Hepatocyte (in vitro differentiated cells): ENCODE data around the gene CBR1.

ENCODE experiments used
- CTCF ChIP-seq: fragments of 200-600 bp; sonication (generic); IDR thresholded peaks from 2 replicates; pipeline ENCODE4 v1.5.1; 2016; ENCODE audit warnings: antibody characterized with exemption, mild to moderate bottlenecking; ENCODE audit not compliant: poor library complexity
- EZH2phosphoT487 ChIP-seq: fragments of 200-600 bp; sonication (generic); IDR thresholded peaks from one replicate; pipeline ENCODE4 v1.6.1; 2018; ENCODE audit warnings: antibody characterized with exemption, mild to moderate bottlenecking, low read depth, moderate library complexity; ENCODE audit not compliant: unreplicated experiment, severe bottlenecking

- no peak for TF ChIP-seq CTCF
- TF ChIP-seq EZH2phosphoT487, result no peak
Measured at GRCh38 chr21:36030581-36031189, 39.1 kb upstream of the CBR1 start.
